HepG2 (cell line): ENCODE data around the gene SIGLEC8. TPM values are rescaled to one million over a fixed set of nuclear protein-coding genes. Genes with fewer than 3 reads are reported as not detected.

Source experiments
- ATRX ChIP-seq: sonication (generic); formaldehyde crosslinking; IDR thresholded peaks from 2 replicates; pipeline ENCODE4 v1.4.0; 2020; ENCODE audit warnings: missing genetic modification reagents, borderline replicate concordance
- HOXA9 ChIP-seq: sonication (generic); formaldehyde crosslinking; IDR thresholded peaks from 2 replicates; pipeline ENCODE4 v1.8.1; 2022; ENCODE audit warnings: missing genetic modification reagents, mild to moderate bottlenecking, moderate library complexity, borderline replicate concordance
- KAT2B ChIP-seq: fragments of 150-350 bp; IDR thresholded peaks from 2 replicates; pipeline ENCODE4 v1.6.1; 2014; ENCODE audit warnings: low read depth, low read length, borderline replicate concordance
- MAZ ChIP-seq, 2 experiments: sonication (generic) in 1 of 2; formaldehyde crosslinking in 1 of 2; IDR thresholded peaks; 2 replicates each; pipeline versions ENCODE4 v1.5.0 to v1.6.1; 2012 to 2020; ENCODE audit warnings: low read depth in 2 of 2, mild to moderate bottlenecking in 2 of 2, borderline replicate concordance in 1 of 2, improper control_type of control experiment in 1 of 2, low read length in 1 of 2, missing genetic modification reagents in 1 of 2, moderate library complexity in 1 of 2
- MED1 ChIP-seq: sonication (generic); formaldehyde crosslinking; IDR thresholded peaks from 2 replicates; pipeline ENCODE4 v1.4.0; 2020; ENCODE audit warnings: missing genetic modification reagents
- MEF2D ChIP-seq: sonication (generic); formaldehyde crosslinking; IDR thresholded peaks from 2 replicates; pipeline ENCODE4 v1.5.1; 2020; ENCODE audit warnings: mild to moderate bottlenecking, missing genetic modification reagents
- NFKBIZ ChIP-seq: IDR thresholded peaks from 2 replicates; pipeline ENCODE4 v1.6.1; 2018; ENCODE audit warnings: missing genetic modification reagents, missing compliant biosample characterization
- NR1H2 ChIP-seq: sonication (generic); formaldehyde crosslinking; IDR thresholded peaks from 2 replicates; pipeline ENCODE4 v1.8.1; 2022; ENCODE audit warnings: low read depth, missing genetic modification reagents, borderline replicate concordance
- PCBP2 ChIP-seq: fragments of 200-400 bp; formaldehyde crosslinking; optimal IDR thresholded peaks from 2 replicates; pipeline ENCODE3; 2018; ENCODE audit warnings: low read length, low read depth; ENCODE audit not compliant: poor library complexity, severe bottlenecking
- RBM22 ChIP-seq: fragments of 200-400 bp; formaldehyde crosslinking; optimal IDR thresholded peaks from 2 replicates; pipeline ENCODE3; 2017; ENCODE audit warnings: mild to moderate bottlenecking, low read length, moderate library complexity
- SAP130 ChIP-seq: IDR thresholded peaks from 2 replicates; pipeline ENCODE4 v1.6.1; 2016; ENCODE audit warnings: low read depth
- SNAI1 ChIP-seq: sonication (generic); formaldehyde crosslinking; IDR thresholded peaks from 2 replicates; pipeline ENCODE4 v1.5.0; 2020; ENCODE audit warnings: mild to moderate bottlenecking, missing genetic modification reagents, borderline replicate concordance
- SOX5 ChIP-seq: IDR thresholded peaks from 2 replicates; pipeline ENCODE4 v1.6.1; 2016; ENCODE audit warnings: borderline replicate concordance
- SP4 ChIP-seq: sonication (generic); formaldehyde crosslinking; IDR thresholded peaks from 2 replicates; pipeline ENCODE4 v1.8.1; 2023; ENCODE audit warnings: mild to moderate bottlenecking, missing genetic modification reagents
- ZBTB3 ChIP-seq: sonication (generic); formaldehyde crosslinking; IDR thresholded peaks from 2 replicates; pipeline ENCODE4 v1.4.0; 2020; ENCODE audit warnings: low read depth, mild to moderate bottlenecking, moderate library complexity, missing genetic modification reagents, borderline replicate concordance
- ZFY ChIP-seq: sonication (generic); formaldehyde crosslinking; IDR thresholded peaks from 2 replicates; pipeline ENCODE4 v1.4.0; 2020; ENCODE audit warnings: missing genetic modification reagents
- ZMYM4 ChIP-seq: sonication (generic); formaldehyde crosslinking; IDR thresholded peaks from 2 replicates; pipeline ENCODE4 v1.8.1; 2023; ENCODE audit warnings: mild to moderate bottlenecking, missing genetic modification reagents
- ZNF451 ChIP-seq: sonication (generic); formaldehyde crosslinking; IDR thresholded peaks from 2 replicates; pipeline ENCODE4 v1.5.0; 2020; ENCODE audit warnings: mild to moderate bottlenecking, missing genetic modification reagents
- ZNF496 ChIP-seq: sonication (generic); formaldehyde crosslinking; IDR thresholded peaks from 2 replicates; pipeline ENCODE4 v1.8.1; 2023; ENCODE audit warnings: mild to moderate bottlenecking, moderate library complexity, missing genetic modification reagents; ENCODE audit not compliant: insufficient replicate concordance
- ZNF501 ChIP-seq: sonication (generic); formaldehyde crosslinking; IDR thresholded peaks from 2 replicates; pipeline ENCODE4 v1.5.1; 2020; ENCODE audit warnings: mild to moderate bottlenecking, moderate library complexity, missing genetic modification reagents
- ZNF570 ChIP-seq: sonication (generic); formaldehyde crosslinking; IDR thresholded peaks from 2 replicates; pipeline ENCODE4 v1.4.0; 2020; ENCODE audit warnings: mild to moderate bottlenecking, missing genetic modification reagents, borderline replicate concordance
- ZSCAN21 ChIP-seq: sonication (generic); formaldehyde crosslinking; IDR thresholded peaks from 2 replicates; pipeline ENCODE4 v1.8.0; 2022; ENCODE audit warnings: mild to moderate bottlenecking, missing genetic modification reagents, moderate library complexity, borderline replicate concordance
- polyA plus RNA-seq, 8 experiments: library from polyadenylated mRNA; depleted of rRNA in 3 of 8; stranded (reverse) in 7 of 8; unstranded in 1 of 8; fragments of >200 nt; fragmentation: Illumina TruSeq in 4 of 8; extraction: Trizol in 4 of 8; gene quantifications; 2 replicates each; pipeline versions ENCODE4 v1.2.1 to v1.2.3, GENCODE V29; 2011 to 2016; ENCODE audit warnings: low read depth in 4 of 8, missing spikeins in 1 of 8, mixed read lengths in 1 of 8; ENCODE audit not compliant: insufficient read depth in 1 of 8
- total RNA-seq, 5 experiments: library from RNA; depleted of rRNA; stranded (reverse); fragments of >200 nt; fragmentation: Illumina TruSeq; extraction: Trizol; gene quantifications; 2 replicates each; pipeline ENCODE4 v1.2.3, GENCODE V29; 2016; ENCODE audit warnings: low read depth in 1 of 5
- TF ChIP-seq, protein P1 (sequence below): sonication (generic); formaldehyde crosslinking; IDR thresholded peaks from 2 replicates; pipeline ENCODE4 v1.9.0; 2021; ENCODE audit warnings: missing genetic modification reagents, mild to moderate bottlenecking, borderline replicate concordance
- TF ChIP-seq, protein P2 (sequence below): IDR thresholded peaks from 2 replicates; pipeline ENCODE4 v1.6.1; 2016; ENCODE audit warnings: control low read depth
- TF ChIP-seq, protein P3 (sequence below): sonication (generic); formaldehyde crosslinking; IDR thresholded peaks from 2 replicates; pipeline ENCODE4 v1.4.0; 2020; ENCODE audit warnings: mild to moderate bottlenecking, missing genetic modification reagents

SIGLEC8 gene
- total and polyA plus RNA-seq, 2 of the 13 experiments (the other 11 are each of a cell fraction or from before 2014, with no cell fraction given), result not detected

DNA sequence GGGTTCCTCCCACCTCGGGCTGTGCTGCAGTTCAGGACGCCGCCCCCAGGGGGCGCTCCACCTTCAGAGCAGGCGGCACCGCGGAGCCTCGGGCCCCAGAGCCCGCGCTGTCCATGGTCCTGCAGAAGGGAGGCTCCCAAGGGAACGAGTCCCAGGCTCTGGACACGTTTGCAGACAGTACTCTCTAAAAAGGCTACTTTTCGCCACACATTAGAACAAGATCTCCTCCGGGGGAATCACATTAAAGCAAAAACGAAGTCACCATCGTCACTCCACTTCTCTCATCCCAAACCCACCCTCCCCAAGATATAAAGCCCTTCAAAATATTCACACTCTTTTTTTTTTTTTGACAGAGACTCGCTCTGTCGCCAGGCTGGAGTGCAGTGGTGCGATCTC lies 36.2 kb downstream of the SIGLEC8 start (continued):
- TF ChIP-seq PCBP2, result no peak
- no peak for TF ChIP-seq ATRX (CRISPR knock-in tag)
- peak; percentile 80 for TF ChIP-seq MED1 (CRISPR knock-in tag)
- TF ChIP-seq ZNF570 (CRISPR knock-in tag), result no peak
- TF ChIP-seq RBM22, result no peak
- peak; percentile 97 for TF ChIP-seq ZSCAN21
- peak; percentile 93 for TF ChIP-seq MEF2D (CRISPR knock-in tag)
- peak; percentile 65; the same call in 1 of the 2 replicates for TF ChIP-seq ZFY (CRISPR knock-in tag)
- TF ChIP-seq SP4 (CRISPR knock-in tag), result peak; percentile 76
- peak; percentile 76 for TF ChIP-seq SOX5
- no peak for TF ChIP-seq ZNF496 (CRISPR knock-in tag)
- peak; percentile 86; the same call in 1 of the 2 replicates for TF ChIP-seq NR1H2 (CRISPR knock-in tag)
- peak; percentile 67 for TF ChIP-seq ZNF501 (CRISPR knock-in tag)
- TF ChIP-seq MAZ (IDR thresholded peaks at IDR 0.05; ENCODE audit: borderline replicate concordance, low read depth, low read length), result no peak; the same call in 1 of the 2 replicates
- peak; percentile 93 for TF ChIP-seq MAZ (CRISPR knock-in tag; IDR thresholded peaks at IDR 0.05; ENCODE audit: low read depth)
- TF ChIP-seq HOXA9 (CRISPR knock-in tag), result peak; percentile 66; the same call in 1 of the 2 replicates
- TF ChIP-seq NFKBIZ (CRISPR knock-in tag), result peak; percentile 97
- TF ChIP-seq, protein P1, sequence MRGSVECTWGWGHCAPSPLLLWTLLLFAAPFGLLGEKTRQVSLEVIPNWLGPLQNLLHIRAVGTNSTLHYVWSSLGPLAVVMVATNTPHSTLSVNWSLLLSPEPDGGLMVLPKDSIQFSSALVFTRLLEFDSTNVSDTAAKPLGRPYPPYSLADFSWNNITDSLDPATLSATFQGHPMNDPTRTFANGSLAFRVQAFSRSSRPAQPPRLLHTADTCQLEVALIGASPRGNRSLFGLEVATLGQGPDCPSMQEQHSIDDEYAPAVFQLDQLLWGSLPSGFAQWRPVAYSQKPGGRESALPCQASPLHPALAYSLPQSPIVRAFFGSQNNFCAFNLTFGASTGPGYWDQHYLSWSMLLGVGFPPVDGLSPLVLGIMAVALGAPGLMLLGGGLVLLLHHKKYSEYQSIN (CRISPR knock-in tag), result peak; percentile 88; the same call in 1 of the 2 replicates
- TF ChIP-seq, protein P2, sequence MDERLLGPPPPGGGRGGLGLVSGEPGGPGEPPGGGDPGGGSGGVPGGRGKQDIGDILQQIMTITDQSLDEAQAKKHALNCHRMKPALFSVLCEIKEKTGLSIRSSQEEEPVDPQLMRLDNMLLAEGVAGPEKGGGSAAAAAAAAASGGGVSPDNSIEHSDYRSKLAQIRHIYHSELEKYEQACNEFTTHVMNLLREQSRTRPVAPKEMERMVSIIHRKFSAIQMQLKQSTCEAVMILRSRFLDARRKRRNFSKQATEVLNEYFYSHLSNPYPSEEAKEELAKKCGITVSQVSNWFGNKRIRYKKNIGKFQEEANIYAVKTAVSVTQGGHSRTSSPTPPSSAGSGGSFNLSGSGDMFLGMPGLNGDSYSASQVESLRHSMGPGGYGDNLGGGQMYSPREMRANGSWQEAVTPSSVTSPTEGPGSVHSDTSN (CRISPR knock-in tag), result no peak
- peak; percentile 80 for TF ChIP-seq ZMYM4 (CRISPR knock-in tag)
- peak; percentile 89 for TF ChIP-seq SAP130 (CRISPR knock-in tag)
- peak; percentile 91; the same call in 1 of the 2 replicates for TF ChIP-seq SNAI1 (CRISPR knock-in tag)
- TF ChIP-seq ZBTB3 (CRISPR knock-in tag), result peak; percentile 54; the same call in 1 of the 2 replicates
- TF ChIP-seq ZNF451 (CRISPR knock-in tag), result peak; percentile 90
- no peak for TF ChIP-seq KAT2B
- TF ChIP-seq, protein P3, sequence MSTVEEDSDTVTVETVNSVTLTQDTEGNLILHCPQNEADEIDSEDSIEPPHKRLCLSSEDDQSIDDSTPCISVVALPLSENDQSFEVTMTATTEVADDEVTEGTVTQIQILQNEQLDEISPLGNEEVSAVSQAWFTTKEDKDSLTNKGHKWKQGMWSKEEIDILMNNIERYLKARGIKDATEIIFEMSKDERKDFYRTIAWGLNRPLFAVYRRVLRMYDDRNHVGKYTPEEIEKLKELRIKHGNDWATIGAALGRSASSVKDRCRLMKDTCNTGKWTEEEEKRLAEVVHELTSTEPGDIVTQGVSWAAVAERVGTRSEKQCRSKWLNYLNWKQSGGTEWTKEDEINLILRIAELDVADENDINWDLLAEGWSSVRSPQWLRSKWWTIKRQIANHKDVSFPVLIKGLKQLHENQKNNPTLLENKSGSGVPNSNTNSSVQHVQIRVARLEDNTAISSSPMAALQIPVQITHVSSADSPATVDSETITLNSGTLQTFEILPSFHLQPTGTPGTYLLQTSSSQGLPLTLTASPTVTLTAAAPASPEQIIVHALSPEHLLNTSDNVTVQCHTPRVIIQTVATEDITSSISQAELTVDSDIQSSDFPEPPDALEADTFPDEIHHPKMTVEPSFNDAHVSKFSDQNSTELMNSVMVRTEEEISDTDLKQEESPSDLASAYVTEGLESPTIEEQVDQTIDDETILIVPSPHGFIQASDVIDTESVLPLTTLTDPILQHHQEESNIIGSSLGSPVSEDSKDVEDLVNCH (CRISPR knock-in tag), result peak; percentile 88
